Activated CD4-positive, alpha-beta memory T cell treated with anti-CD3 and anti-CD28 coated beads, Interleukin-2, amount 10 ng/mL, durations not matched to agents 7 days and 5 days (primary cell): Measurements from ENCODE around the gene ACTN1. TPM values are rescaled to one million over a fixed set of nuclear protein-coding genes. Genes with fewer than 3 reads are reported as not detected.
"Not testable (repeated sequence)": the region's sequence is repeated elsewhere in the genome, so short reads cannot be mapped to it uniquely, and the experiment has no call there.

Experiments used
- CTCF ChIA-PET: fragments of 350-600 bp; sonication (Branson Sonifier 250); formaldehyde crosslinking; loops from one replicate; lab custom pipeline; 2021; ENCODE audit warnings: antibody characterized with exemption, inconsistent platforms; lab: Charles Lee
- POLR2A ChIA-PET: fragments of 350-600 bp; sonication (Branson Sonifier 250); formaldehyde crosslinking; loops from one replicate; lab custom pipeline; 2021; ENCODE audit warnings: antibody characterized with exemption; lab: Charles Lee
- DNase-seq: peaks from one replicate; pipeline ENCODE4 v3.0.0-alpha.2; 2020
- H3K27ac Mint-ChIP-seq: one replicate; pipeline ENCODE4 v1.8.0; 2021; ENCODE audit warnings: mild to moderate bottlenecking, mixed read lengths
- H3K27me3 Mint-ChIP-seq: one replicate; pipeline ENCODE4 v1.8.0; 2021; ENCODE audit warnings: mixed read lengths
- H3K36me3 Mint-ChIP-seq: one replicate; pipeline ENCODE4 v1.8.0; 2021; ENCODE audit warnings: low read depth, mixed read lengths
- H3K4me1 Mint-ChIP-seq: one replicate; pipeline ENCODE4 v1.8.0; 2021; ENCODE audit warnings: mixed read lengths
- H3K4me3 Mint-ChIP-seq: one replicate; pipeline ENCODE4 v1.8.0; 2021; ENCODE audit warnings: mild to moderate bottlenecking, mixed read lengths
- H3K9me3 Mint-ChIP-seq: one replicate; pipeline ENCODE4 v1.8.0; 2021; ENCODE audit warnings: mixed read lengths
- total RNA-seq, 2 experiments: library from RNA; stranded (reverse); gene quantifications; one replicate each; pipeline ENCODE4 v1.2.3, GENCODE V29; 2021

The ACTN1 gene
- total RNA-seq, 2 experiments from 2014 or later: 34.7 to 37.1 TPM

- Mint-ChIP-seq H3K4me1 (peaks cover 12% of the 10 kb centered on the region), H3K4me3 (no peak overlapping the region), H3K27ac (no peak overlapping the region), H3K36me3 (no peaks in the 10 kb centered on the region), H3K27me3 (peaks cover 3% of the 10 kb centered on the region), H3K9me3 (peaks cover 2% of the 10 kb centered on the region)
- POLR2A ChIA-PET: interaction anchor here (1.1 kb wide), 1 partner anchor 14 kb away, joined by 3 read pairs; no protein-coding TSS in a partner anchor
- CTCF ChIA-PET: interaction anchor here (0.9 kb wide), 2 partner anchors 9 to 10 kb away, joined by 4 to 5 read pairs; no protein-coding TSS in a partner anchor
- DNase-seq: no peak
These were observed 125.4 kb downstream of the ACTN1 start for GRCh38 chr14:68853749-68854148.

GRCh38 chr14:68852493-68852892 lies 126.6 kb downstream of the ACTN1 start:
- POLR2A ChIA-PET, H3K4me3 Mint-ChIP-seq, H3K36me3 Mint-ChIP-seq, DNase-seq, H3K27ac Mint-ChIP-seq, H3K27me3 Mint-ChIP-seq, H3K9me3 Mint-ChIP-seq, CTCF ChIA-PET: not testable (repeated sequence)
- H3K4me1 Mint-ChIP-seq: peaks cover 12% of the 10 kb centered on the region

- H3K4me1 Mint-ChIP-seq: peaks cover 12% of the 10 kb centered on the region
- no peak overlapping the region for H3K27ac Mint-ChIP-seq
- H3K27me3 Mint-ChIP-seq: peaks cover 3% of the 10 kb centered on the region
- H3K9me3 Mint-ChIP-seq: peaks cover 2% of the 10 kb centered on the region
- CTCF ChIA-PET: no interaction called here
- DNase-seq: no peak
- no peak overlapping the region for H3K4me3 Mint-ChIP-seq
- POLR2A ChIA-PET: no interaction called here
- H3K36me3 Mint-ChIP-seq: no peaks in the 10 kb centered on the region
These were observed 128.0 kb downstream of the ACTN1 start for GRCh38 chr14:68851078-68851477.

GRCh38 chr14:68849416-68849815 lies 129.7 kb downstream of the ACTN1 start:
- H3K27ac Mint-ChIP-seq: no peak overlapping the region
- H3K4me3 Mint-ChIP-seq: no peak overlapping the region
- H3K27me3 Mint-ChIP-seq: peaks cover 7% of the 10 kb centered on the region
- CTCF ChIA-PET: no interaction called here
- H3K9me3 Mint-ChIP-seq: peaks cover 2% of the 10 kb centered on the region
- peaks cover 4% of the 10 kb centered on the region for H3K4me1 Mint-ChIP-seq
- DNase-seq: no peak
- H3K36me3 Mint-ChIP-seq: no peaks in the 10 kb centered on the region
- POLR2A ChIA-PET: no interaction called here

- H3K27ac Mint-ChIP-seq: no peak overlapping the region
- H3K4me1 Mint-ChIP-seq: peaks cover 8% of the 10 kb centered on the region
- ChIA-PET CTCF (interaction anchor here (0.6 kb wide), 1 partner anchor 13 kb away, joined by 6 read pairs; no protein-coding TSS in a partner anchor), POLR2A (no interaction called here)
- no peak for DNase-seq
- peaks cover 10% of the 10 kb centered on the region for H3K27me3 Mint-ChIP-seq
- no peaks in the 10 kb centered on the region for H3K9me3 Mint-ChIP-seq
- no peaks in the 10 kb centered on the region for H3K36me3 Mint-ChIP-seq
- no peak overlapping the region for H3K4me3 Mint-ChIP-seq
These were observed 130.8 kb downstream of the ACTN1 start for GRCh38 chr14:68848253-68848652.

GRCh38 chr14:68847640-68848039 lies 131.5 kb downstream of the ACTN1 start:
- H3K4me3 Mint-ChIP-seq, H3K36me3 Mint-ChIP-seq, H3K27ac Mint-ChIP-seq, DNase-seq, H3K9me3 Mint-ChIP-seq, CTCF ChIA-PET, H3K4me1 Mint-ChIP-seq, POLR2A ChIA-PET: not testable (repeated sequence)
- peaks cover 13% of the 10 kb centered on the region for H3K27me3 Mint-ChIP-seq

- peaks cover 13% of the 10 kb centered on the region for H3K27me3 Mint-ChIP-seq
- ChIA-PET POLR2A (no interaction called here), CTCF (no interaction called here)
- no peaks in the 10 kb centered on the region for H3K9me3 Mint-ChIP-seq
- no peak overlapping the region for H3K4me3 Mint-ChIP-seq
- H3K36me3 Mint-ChIP-seq: no peaks in the 10 kb centered on the region
- H3K27ac Mint-ChIP-seq: no peak overlapping the region
- no peak for DNase-seq
- H3K4me1 Mint-ChIP-seq: peaks cover 10% of the 10 kb centered on the region
These were observed 132.6 kb downstream of the ACTN1 start for GRCh38 chr14:68846466-68846865.

GRCh38 chr14:68844210-68844545 lies 134.9 kb downstream of the ACTN1 start:
- Mint-ChIP-seq H3K27me3 (peaks cover 13% of the 10 kb centered on the region), H3K27ac (no peak overlapping the region), H3K4me1 (peaks cover 20% of the 10 kb centered on the region), H3K9me3 (peaks cover under 1% of the 10 kb centered on the region), H3K4me3 (no peak overlapping the region), H3K36me3 (peaks cover 4% of the 10 kb centered on the region)
- ChIA-PET POLR2A (interaction anchor here (1.0 to 1.4 kb wide), 3 partner anchors 23 to 29 kb away, joined by 3 to 7 read pairs (median 6); no protein-coding TSS in a partner anchor), CTCF (interaction anchor here (0.6 to 3.4 kb wide), 54 partner anchors 9 to 1229 kb away, joined by 3 to 30 read pairs (median 4); no protein-coding TSS in a partner anchor)
- DNase-seq: no peak

- peaks cover 13% of the 10 kb centered on the region for H3K27me3 Mint-ChIP-seq
- CTCF ChIA-PET: interaction anchor here (0.6 to 3.4 kb wide), 50 partner anchors 8 to 1229 kb away, joined by 3 to 30 read pairs (median 4); no protein-coding TSS in a partner anchor
- H3K4me3 Mint-ChIP-seq: no peak overlapping the region
- H3K9me3 Mint-ChIP-seq: peaks cover 3% of the 10 kb centered on the region
- H3K36me3 Mint-ChIP-seq: peaks cover 7% of the 10 kb centered on the region
- POLR2A ChIA-PET: interaction anchor here (1.0 to 1.4 kb wide), 3 partner anchors 23 to 29 kb away, joined by 3 to 7 read pairs (median 6); no protein-coding TSS in a partner anchor
- peaks cover 20% of the 10 kb centered on the region for H3K4me1 Mint-ChIP-seq
- no peak overlapping the region for H3K27ac Mint-ChIP-seq
- DNase-seq: peak; percentile 76
These were observed 135.5 kb downstream of the ACTN1 start for GRCh38 chr14:68843471-68844209.

GRCh38 chr14:68842298-68842697 lies 136.8 kb downstream of the ACTN1 start:
- POLR2A ChIA-PET: no interaction called here

GRCh38 chr14:68841016-68841809 lies 137.9 kb downstream of the ACTN1 start:
- Mint-ChIP-seq H3K36me3 (peaks cover 16% of the 10 kb centered on the region), H3K4me1 (peaks cover 22% of the 10 kb centered on the region), H3K27me3 (peaks cover 13% of the 10 kb centered on the region), H3K4me3 (no peak overlapping the region), H3K9me3 (peaks cover 11% of the 10 kb centered on the region), H3K27ac (no peak overlapping the region)
- POLR2A ChIA-PET: no interaction called here
- no peak for DNase-seq
- CTCF ChIA-PET: no interaction called here

More at GRCh38 chr14:68842298-68842697, 136.8 kb downstream of the ACTN1 start:
- Mint-ChIP-seq H3K27ac (no peak overlapping the region), H3K27me3 (peaks cover 13% of the 10 kb centered on the region), H3K4me3 (no peak overlapping the region), H3K4me1 (peaks cover 20% of the 10 kb centered on the region), H3K36me3 (peaks cover 9% of the 10 kb centered on the region), H3K9me3 (peaks cover 3% of the 10 kb centered on the region)
- CTCF ChIA-PET: interaction anchor here (2.9 to 3.4 kb wide), 3 partner anchors 12 to 25 kb away, joined by 18 to 30 read pairs (median 27); no protein-coding TSS in a partner anchor
- no peak for DNase-seq

GRCh38 chr14:68840454-68840853 lies 138.6 kb downstream of the ACTN1 start:
- DNase-seq: no peak
- Mint-ChIP-seq H3K4me1 (peaks cover 29% of the 10 kb centered on the region), H3K9me3 (peaks cover 16% of the 10 kb centered on the region), H3K4me3 (no peak overlapping the region), H3K27ac (no peak overlapping the region), H3K27me3 (peaks cover 13% of the 10 kb centered on the region), H3K36me3 (peaks cover 21% of the 10 kb centered on the region)
- POLR2A ChIA-PET: interaction anchor here (0.8 kb wide), 1 partner anchor 14 kb away, joined by 3 read pairs; no protein-coding TSS in a partner anchor
- CTCF ChIA-PET: no interaction called here

GRCh38 chr14:68836082-68836481 lies 143.0 kb downstream of the ACTN1 start:
- H3K27ac Mint-ChIP-seq: no peak overlapping the region
- DNase-seq: no peak
- peaks cover 17% of the 10 kb centered on the region for H3K9me3 Mint-ChIP-seq
- CTCF ChIA-PET: interaction anchor here (0.7 to 1.3 kb wide), 2 partner anchors 8 to 16 kb away, joined by 3 to 4 read pairs; no protein-coding TSS in a partner anchor
- H3K27me3 Mint-ChIP-seq: peaks cover 19% of the 10 kb centered on the region
- POLR2A ChIA-PET: no interaction called here
- no peak overlapping the region for H3K4me3 Mint-ChIP-seq
- H3K4me1 Mint-ChIP-seq: peaks cover 17% of the 10 kb centered on the region
- peaks cover 21% of the 10 kb centered on the region for H3K36me3 Mint-ChIP-seq
